Fibroblast of lung (primary cell): ENCODE data around the gene C6orf47. TPM values are rescaled to one million over a fixed set of nuclear protein-coding genes. Genes with fewer than 3 reads are reported as not detected.

Experiments
- DNase-seq, 2 donors: peaks; one replicate each; pipeline versions ENCODE4 v3.0.0 to v3.0.0-alpha.2; 2010; ENCODE audit warnings: low read depth in 2 of 2
- H2AFZ ChIP-seq: 2 replicates; pipeline ENCODE4 v1.5.1; 2012; ENCODE audit warnings: low read length, control low read depth, inconsistent platforms
- H3K27ac ChIP-seq: 2 replicates; pipeline ENCODE4 v1.5.1; 2011; ENCODE audit warnings: low read length, control low read depth; ENCODE audit not compliant: insufficient read depth
- H3K27me3 ChIP-seq: 2 replicates; pipeline ENCODE4 v1.5.1; 2011; ENCODE audit warnings: mild to moderate bottlenecking, low read length; ENCODE audit not compliant: control insufficient read depth, insufficient read depth
- H3K36me3 ChIP-seq: 2 replicates; pipeline ENCODE4 v1.5.1; 2011; ENCODE audit warnings: low read length; ENCODE audit not compliant: control insufficient read depth, insufficient read depth
- H3K4me1 ChIP-seq: 2 replicates; pipeline ENCODE4 v1.5.1; 2011; ENCODE audit warnings: low read length; ENCODE audit not compliant: control insufficient read depth, insufficient read depth; ENCODE audit errors: extremely low read depth
- H3K4me2 ChIP-seq: 2 replicates; pipeline ENCODE4 v1.5.1; 2011; ENCODE audit warnings: low read length, control low read depth; ENCODE audit not compliant: insufficient read depth; ENCODE audit errors: extremely low read depth
- H3K4me3 ChIP-seq, 4 experiments: fragments of 200-600 bp in 1 of 4; sonication (generic) in 1 of 4; replicated peaks in 1 of 4; 2 replicates each; pipeline ENCODE4 v1.5.1; 2011 to 2016; ENCODE audit warnings: low read length in 4 of 4, low read depth in 3 of 4, mild to moderate bottlenecking in 3 of 4, control low read depth in 2 of 4, inconsistent platforms in 1 of 4, mixed read lengths in 1 of 4; ENCODE audit not compliant: insufficient read depth in 1 of 4; ENCODE audit errors: control extremely low read depth in 1 of 4
- H3K79me2 ChIP-seq: 2 replicates; pipeline ENCODE4 v1.5.1; 2012; ENCODE audit warnings: mild to moderate bottlenecking, low read length, inconsistent platforms; ENCODE audit not compliant: control insufficient read depth, insufficient read depth
- H3K9ac ChIP-seq: 2 replicates; pipeline ENCODE4 v1.5.1; 2011; ENCODE audit warnings: mild to moderate bottlenecking, low read length, control low read depth; ENCODE audit not compliant: insufficient read depth
- H3K9me3 ChIP-seq: 2 replicates; pipeline ENCODE4 v1.5.1; 2012; ENCODE audit warnings: low read depth, low read length; ENCODE audit not compliant: control insufficient read depth, insufficient read depth
- H4K20me1 ChIP-seq: 2 replicates; pipeline ENCODE4 v1.5.1; 2011; ENCODE audit warnings: low read length; ENCODE audit not compliant: control insufficient read depth, insufficient read depth; ENCODE audit errors: extremely low read depth
- EZH2 ChIP-seq: IDR thresholded peaks from 2 replicates; pipeline ENCODE4 v1.5.1; 2012; ENCODE audit warnings: low read length, control low read depth, mild to moderate bottlenecking; ENCODE audit errors: missing control alignments
- polyA plus RNA-seq, 2 donors: library from polyadenylated mRNA; depleted of rRNA in 1 of 2; stranded (reverse) in 1 of 2; unstranded in 1 of 2; fragments of >200 nt; gene quantifications; 2 replicates each; pipeline ENCODE4 v1.2.1, GENCODE V29; 2011 to 2012; ENCODE audit warnings: missing spikeins in 1 of 2
- total RNA-seq: library from RNA; depleted of rRNA; stranded (reverse); fragments of >200 nt; gene quantifications from 2 replicates; pipeline ENCODE4 v1.2.1, GENCODE V29; 2014
- TF ChIP-seq, protein P1 (sequence below), 2 donors: IDR thresholded peaks in 1 of 2; conservative IDR thresholded peaks in 1 of 2; 1 replicate in 1 of 2; 2 replicates in 1 of 2; pipeline ENCODE4 v1.5.1; 2011 to 2012; ENCODE audit warnings: low read length in 2 of 2, control low read depth in 1 of 2, inconsistent platforms in 1 of 2, low read depth in 1 of 2, mild to moderate bottlenecking in 1 of 2

C6orf47 gene
- total and polyA plus RNA-seq, 2 donors (not counting 1 experiment from before 2014, with no cell fraction given): 7.9 to 20.6 TPM

DNA sequence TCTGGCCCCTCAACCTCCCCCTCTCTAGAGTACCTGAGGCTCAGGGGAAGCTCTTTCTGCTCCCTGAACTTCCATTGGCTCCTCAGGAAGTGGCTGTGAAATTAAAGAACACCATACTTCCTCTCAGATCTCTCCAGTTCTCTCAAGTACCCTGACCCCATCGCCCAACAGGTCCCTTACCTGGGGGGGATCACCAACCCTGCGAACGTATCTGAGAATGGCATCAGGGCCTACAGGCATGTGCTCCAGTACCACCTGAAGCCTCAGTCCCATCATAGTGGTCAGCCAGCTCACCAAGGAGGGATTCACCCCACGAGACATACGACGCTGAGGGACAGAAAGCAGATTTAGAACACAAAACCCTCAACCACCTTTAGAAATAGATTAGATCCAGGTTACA, 20.0 kb downstream of the C6orf47 start:
- no peak for DNase-seq
- Histone ChIP-seq H3K27me3 (no peaks in the 10 kb centered on the region), H3K4me3 (no peak overlapping the region), H4K20me1 (no peaks in the 10 kb centered on the region), H3K9ac (no peak overlapping the region), H3K79me2 (no peaks in the 10 kb centered on the region), H3K36me3 (peaks cover 39% of the 10 kb centered on the region), H3K4me2 (no peak overlapping the region), H3K27ac (no peak overlapping the region), H3K4me1 (no peaks in the 10 kb centered on the region), H2AFZ (no peak overlapping the region), H3K9me3 (no peaks in the 10 kb centered on the region)
- TF ChIP-seq EZH2: no peak
- TF ChIP-seq, protein P1, sequence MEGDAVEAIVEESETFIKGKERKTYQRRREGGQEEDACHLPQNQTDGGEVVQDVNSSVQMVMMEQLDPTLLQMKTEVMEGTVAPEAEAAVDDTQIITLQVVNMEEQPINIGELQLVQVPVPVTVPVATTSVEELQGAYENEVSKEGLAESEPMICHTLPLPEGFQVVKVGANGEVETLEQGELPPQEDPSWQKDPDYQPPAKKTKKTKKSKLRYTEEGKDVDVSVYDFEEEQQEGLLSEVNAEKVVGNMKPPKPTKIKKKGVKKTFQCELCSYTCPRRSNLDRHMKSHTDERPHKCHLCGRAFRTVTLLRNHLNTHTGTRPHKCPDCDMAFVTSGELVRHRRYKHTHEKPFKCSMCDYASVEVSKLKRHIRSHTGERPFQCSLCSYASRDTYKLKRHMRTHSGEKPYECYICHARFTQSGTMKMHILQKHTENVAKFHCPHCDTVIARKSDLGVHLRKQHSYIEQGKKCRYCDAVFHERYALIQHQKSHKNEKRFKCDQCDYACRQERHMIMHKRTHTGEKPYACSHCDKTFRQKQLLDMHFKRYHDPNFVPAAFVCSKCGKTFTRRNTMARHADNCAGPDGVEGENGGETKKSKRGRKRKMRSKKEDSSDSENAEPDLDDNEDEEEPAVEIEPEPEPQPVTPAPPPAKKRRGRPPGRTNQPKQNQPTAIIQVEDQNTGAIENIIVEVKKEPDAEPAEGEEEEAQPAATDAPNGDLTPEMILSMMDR (conservative IDR thresholded peaks at IDR 0.05 in 1 of 2, IDR thresholded peaks at IDR 0.05 in 1 of 2; ENCODE audit: low read depth in 1 of 2, low read length in 2 of 2): no peak

DNA sequence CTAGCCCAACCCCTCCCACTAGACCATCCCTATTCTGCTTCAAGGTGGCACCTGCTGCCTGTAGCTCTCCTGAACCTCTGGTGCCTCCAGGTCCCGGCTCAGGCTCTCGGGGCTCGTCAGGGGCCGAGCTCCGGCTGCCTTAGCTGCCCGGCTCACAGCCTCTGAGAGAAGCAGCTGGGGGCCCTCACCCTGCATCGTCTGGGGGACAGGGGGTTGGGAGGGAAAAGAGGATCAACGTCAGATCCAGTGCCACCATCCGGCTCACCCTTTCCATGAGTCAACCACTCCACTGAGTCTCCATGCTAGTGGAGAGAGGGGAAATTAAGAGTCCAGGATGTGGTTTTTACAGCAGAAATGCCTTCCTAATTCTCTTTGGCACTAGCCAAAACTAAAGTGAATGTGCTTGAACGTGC, 21.1 kb downstream of the C6orf47 start:
- peak overlapping the region; percentile 31 for H3K27ac ChIP-seq
- no peak overlapping the region for H3K9ac ChIP-seq
- TF ChIP-seq, protein P1 (conservative IDR thresholded peaks at IDR 0.05 in 1 of 2, IDR thresholded peaks at IDR 0.05 in 1 of 2; ENCODE audit: low read depth in 1 of 2, low read length in 2 of 2): no peak
- TF ChIP-seq EZH2: no peak
- no peaks in the 10 kb centered on the region for H3K27me3 ChIP-seq
- H3K4me1 ChIP-seq: no peaks in the 10 kb centered on the region
- H4K20me1 ChIP-seq: no peaks in the 10 kb centered on the region
- H3K4me2 ChIP-seq: no peak overlapping the region
- no peak overlapping the region for H3K4me3 ChIP-seq
- no peaks in the 10 kb centered on the region for H3K79me2 ChIP-seq
- DNase-seq: peak in 1 of 2 donors; percentile 80
- no peaks in the 10 kb centered on the region for H3K9me3 ChIP-seq
- H3K36me3 ChIP-seq: peaks cover 46% of the 10 kb centered on the region
- H2AFZ ChIP-seq: no peak overlapping the region

DNA sequence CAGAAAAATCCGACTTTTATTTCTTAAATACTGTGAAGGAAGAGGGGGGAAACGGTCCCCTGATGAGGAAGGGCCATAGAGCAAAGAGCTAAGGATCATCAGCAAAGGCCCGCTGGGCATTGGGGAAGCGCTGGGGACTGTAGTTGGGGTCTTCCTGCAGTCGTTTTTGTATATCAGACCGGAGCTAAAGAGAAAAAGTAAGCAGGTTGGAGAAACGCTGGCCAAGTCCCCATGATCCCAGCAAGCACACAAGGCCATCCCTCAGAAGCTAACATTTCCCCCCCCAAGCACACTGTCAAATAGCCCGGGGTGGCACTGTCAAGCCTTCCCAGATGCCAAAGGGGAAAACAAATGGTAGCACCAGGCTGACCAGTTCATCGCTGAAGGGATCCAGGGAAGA, 21.5 kb downstream of the C6orf47 start:
- no peak for TF ChIP-seq EZH2
- TF ChIP-seq, protein P1 (conservative IDR thresholded peaks at IDR 0.05 in 1 of 2, IDR thresholded peaks at IDR 0.05 in 1 of 2; ENCODE audit: low read depth in 1 of 2, low read length in 2 of 2): no peak
- Histone ChIP-seq H2AFZ (no peak overlapping the region), H3K4me2 (no peak overlapping the region), H3K27me3 (no peaks in the 10 kb centered on the region), H3K4me1 (no peaks in the 10 kb centered on the region), H3K27ac (no peak overlapping the region), H3K9me3 (no peaks in the 10 kb centered on the region), H3K4me3 (no peak overlapping the region), H3K9ac (no peak overlapping the region), H3K79me2 (no peaks in the 10 kb centered on the region), H4K20me1 (no peaks in the 10 kb centered on the region), H3K36me3 (peaks cover 44% of the 10 kb centered on the region)
- no peak for DNase-seq
